ENCODE measurements around the gene SETD3.

- no peak for TF ChIP-seq TEAD4 (IDR thresholded peaks at IDR 0.05; ENCODE audit: low read depth, low read length)
- TF ChIP-seq POLR2A (IDR thresholded peaks at IDR 0.05; ENCODE audit: control extremely low read depth in 1 of 2, low read depth in 2 of 2, low read length in 2 of 2), result no peak
- TF ChIP-seq EZH2 (IDR thresholded peaks at IDR 0.05; ENCODE audit: low read depth, low read length, severe bottlenecking), result no peak
- TF ChIP-seq EGR1 (IDR thresholded peaks at IDR 0.05; ENCODE audit: borderline replicate concordance, low read depth, low read length), result no peak
- no peak for TF ChIP-seq CREB1 (IDR thresholded peaks at IDR 0.05)
- no peak for TF ChIP-seq BCL11A (IDR thresholded peaks at IDR 0.05; ENCODE audit: low read depth in 2 of 2, low read length in 2 of 2)
Observed at GRCh38 chr14:99510556-99511139, 30.0 kb upstream of the SETD3 start.

All from H1 (cell line).